ENCODE measurements around the gene NFS1.
"Not testable (repeated sequence)": the region's sequence is repeated elsewhere in the genome, so short reads cannot be mapped to it uniquely, and the experiment has no call there.

The NFS1 gene

DNA sequence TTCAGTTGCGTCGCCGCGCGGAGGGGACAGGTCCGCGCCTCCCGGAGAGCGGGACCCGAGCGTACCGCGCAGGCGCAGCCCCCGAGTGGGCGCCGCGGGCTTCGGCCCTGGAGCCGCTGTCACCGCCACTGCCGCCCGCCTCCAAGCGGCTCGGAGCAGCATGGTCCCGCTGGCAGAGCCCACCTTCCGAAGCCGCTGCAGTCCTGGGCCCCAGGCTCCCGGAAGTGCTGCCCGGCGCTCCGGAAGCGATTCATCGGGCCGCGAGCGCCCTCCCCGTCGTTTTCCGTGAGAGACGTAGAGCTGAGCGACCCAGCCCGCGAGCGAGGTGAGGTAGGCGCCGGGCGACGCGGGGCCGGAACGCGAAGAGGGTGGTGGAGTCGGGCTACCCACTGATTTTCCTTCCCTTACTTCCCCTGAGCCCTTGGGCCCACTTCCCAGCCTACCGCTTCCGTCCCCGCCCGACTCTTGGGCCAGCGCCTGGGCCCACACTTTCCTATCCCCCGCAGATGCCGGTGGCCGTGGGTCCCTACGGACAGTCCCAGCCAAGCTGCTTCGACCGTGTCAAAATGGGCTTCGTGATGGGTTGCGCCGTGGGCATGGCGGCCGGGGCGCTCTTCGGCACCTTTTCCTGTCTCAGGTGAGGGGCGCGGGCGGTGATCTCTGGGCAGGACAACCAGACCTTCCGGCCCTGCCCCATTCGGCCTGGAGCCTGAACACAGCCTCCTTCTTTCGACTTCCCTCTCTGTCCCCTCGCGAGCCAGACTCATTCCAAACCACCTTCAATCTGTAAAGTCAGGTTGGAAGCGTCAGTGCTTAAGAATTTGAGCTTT, at the start of gene NFS1, which contains the start of gene ROMO1:
NFS1 (minus strand) TSS at position 226 of the 830 bp plus-strand sequence; CDS start at position 162, 64 bp downstream.
ROMO1 (plus strand) TSS at position 279 of the 830 bp plus-strand sequence; CDS start at position 507, 228 bp downstream.
- peak; percentile 79 for DNase-seq (ENCODE audit: low read depth)

DNA sequence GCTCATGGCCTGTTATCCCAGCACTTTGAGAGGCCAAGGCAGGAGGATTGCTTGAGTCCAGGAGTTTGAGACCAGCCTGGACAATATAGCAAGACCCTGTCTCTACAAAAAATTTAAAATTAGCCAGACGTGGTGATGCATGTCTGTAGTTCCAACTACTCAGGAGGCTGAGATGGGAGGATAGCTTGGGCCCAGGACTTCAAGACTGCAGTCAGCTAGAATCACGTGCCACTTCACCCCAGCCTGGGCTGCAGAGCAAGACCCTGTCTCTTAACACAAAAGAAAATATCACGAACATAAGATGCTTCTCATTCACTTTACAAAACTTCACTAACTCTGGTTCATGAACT, 45.3 kb upstream of the NFS1 start:
- not testable (repeated sequence) for DNase-seq (ENCODE audit: low read depth)

DNA sequence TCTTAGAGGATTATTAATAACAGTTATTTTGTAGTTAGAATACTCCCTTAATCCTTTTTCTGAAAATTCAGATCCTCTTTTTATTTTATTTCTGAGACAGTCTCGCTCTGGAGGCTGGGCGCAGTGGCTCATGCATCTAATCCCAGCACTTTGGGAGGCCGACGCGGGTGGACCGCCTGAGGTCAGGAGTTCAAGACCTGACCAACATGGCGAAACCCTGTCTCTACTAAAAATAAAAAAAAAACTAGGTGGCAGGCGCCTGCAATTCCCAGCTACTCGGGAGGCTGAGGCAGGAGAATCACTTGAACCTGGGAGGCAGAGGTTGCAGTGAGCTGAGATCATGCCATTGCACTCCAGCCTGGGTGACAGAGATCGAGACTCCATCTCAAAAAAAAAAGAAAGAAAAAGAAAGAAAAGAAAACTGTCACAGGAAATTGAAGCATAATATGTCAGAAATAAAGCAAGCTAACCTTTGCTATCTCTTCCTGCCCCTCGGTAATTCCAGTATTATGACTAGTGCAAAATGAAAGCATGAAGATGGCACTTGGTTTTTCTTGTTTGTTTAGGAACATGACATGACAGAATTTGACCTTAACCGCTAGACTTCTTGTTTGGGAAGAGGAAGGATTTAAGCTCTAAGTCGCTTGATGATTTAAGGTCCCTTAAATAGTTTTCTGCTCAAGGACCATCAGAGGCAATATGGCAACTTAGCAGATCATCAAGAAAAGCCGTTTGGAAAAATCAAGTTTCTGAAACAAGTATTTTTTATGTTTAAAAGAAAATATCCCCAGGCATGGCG, 44.7 kb upstream of the NFS1 start:
- DNase-seq (ENCODE audit: low read depth), result no peak

DNA sequence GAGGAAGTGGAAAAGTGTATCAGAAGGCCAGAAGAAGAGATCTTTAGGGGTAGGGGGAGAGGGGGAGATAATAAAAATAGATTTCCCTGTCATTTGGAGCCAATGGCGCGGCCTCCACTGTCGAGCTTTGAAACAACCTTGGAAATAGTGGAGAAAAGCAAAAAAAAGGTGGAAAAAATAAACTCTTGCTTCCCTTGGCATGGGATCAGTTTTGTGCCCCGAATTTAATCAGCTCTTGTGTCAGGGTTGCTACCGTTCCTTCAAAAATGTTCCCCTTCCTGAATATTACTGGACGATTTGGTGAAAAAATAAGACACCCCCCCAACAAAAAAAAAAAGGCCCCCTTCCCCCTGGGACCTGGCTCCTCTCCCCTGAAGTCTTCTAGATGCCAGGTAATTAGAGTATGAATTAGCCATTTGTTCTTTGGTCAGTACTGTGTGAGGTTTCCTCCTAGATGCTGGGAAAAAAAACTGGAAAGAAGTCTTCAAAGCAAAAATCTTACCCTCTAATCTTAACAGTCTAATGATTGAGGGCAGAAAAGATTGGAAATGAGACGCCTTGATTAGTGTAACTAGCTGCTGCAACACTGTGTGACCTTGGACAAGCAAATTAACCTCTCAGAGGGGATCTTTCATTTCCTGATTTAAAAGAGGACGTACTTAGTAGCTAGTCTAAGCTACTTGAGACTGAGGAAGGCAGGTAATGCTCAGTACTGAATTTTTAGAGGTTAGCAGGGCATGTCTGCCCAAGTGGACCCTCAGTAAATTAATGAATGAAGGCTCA, 43.8 kb upstream of the NFS1 start:
- DNase-seq (ENCODE audit: low read depth), result no peak

DNA sequence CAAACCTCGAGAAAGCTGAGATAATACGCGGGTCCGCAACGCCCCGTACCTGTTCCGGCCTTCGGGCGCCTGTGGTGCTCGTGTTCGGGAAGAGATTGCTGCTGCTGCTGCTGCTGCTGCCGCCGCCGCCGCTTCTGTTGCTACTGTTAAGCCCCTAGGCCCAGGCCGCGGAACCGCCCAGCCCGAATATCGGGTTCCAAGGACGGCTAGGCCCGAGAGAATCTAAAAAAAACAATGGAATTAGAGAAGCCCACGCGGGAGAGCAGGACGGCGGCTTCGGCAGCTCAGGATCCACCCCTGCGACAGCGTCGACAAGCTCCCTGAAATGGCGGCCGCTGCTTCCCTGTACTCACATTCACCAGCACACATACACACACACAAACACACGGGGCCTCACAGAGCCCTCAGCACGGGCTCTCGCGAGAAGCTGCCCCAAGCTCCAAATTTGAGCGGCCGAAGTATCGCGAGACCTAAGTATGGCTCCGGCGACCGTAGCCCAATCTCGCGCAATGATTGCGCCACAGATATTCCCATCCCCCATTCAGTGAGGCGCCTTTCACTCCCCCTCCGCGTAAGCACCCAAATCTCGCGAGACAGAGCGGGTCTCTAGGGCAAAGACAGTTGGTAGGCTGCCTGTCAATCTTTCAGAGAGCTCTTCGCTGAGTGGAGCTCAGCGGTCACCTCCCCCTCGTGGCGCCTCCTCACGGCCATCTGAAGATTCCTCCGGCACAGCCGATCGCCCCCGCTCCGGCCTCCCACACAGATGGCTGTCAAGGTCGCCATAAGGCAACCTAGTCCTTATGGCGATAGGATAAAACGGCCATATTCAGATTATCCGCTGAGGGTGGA, 43.0 kb upstream of the NFS1 start, which contains the start of gene RBM39:
RBM39 (minus strand) TSS at position 369 of the 849 bp plus-strand sequence. CDS start 1,386 bp downstream, outside the sequence.
- peak; percentile 98 for DNase-seq (ENCODE audit: low read depth)

DNA sequence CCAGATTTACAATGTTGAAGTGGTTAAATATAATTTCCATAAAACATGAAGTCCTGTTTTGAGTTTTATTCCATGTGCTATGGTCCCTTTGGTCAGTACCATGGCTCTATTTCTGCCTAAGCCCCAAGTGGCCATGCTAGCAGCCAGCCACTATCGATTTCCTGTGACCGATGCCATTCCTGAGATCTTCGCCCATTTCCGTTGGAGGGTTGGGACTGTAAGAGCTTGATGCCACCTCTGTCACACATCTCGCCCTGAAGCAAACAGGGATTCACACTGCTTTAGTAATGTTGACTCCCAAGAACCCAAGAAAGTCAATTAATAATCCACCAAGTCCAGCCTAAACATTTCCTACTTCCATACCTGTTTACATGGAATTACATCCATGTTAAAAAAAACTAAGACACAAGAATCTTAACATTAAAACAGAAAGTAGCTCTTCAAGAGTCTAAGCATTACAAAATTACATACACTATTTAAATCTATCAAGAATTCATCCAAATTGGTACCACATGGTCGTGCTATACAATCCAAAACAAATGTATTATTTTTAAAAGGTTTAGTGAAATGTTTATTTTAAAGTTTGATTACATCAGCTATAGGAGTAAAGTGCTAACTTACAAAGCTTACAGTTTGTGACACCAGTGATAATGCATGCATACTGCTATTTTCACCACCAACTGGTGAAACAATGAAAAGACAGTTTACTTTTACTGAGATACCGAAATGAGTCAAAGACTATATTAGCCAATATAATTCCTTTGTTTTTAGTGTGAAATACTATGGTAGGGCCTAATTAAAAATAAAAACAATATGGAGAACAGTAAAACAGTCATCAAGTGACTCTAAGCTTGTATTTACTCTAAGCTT, 40.4 kb upstream of the NFS1 start:
- no peak for DNase-seq (ENCODE audit: low read depth)

DNA sequence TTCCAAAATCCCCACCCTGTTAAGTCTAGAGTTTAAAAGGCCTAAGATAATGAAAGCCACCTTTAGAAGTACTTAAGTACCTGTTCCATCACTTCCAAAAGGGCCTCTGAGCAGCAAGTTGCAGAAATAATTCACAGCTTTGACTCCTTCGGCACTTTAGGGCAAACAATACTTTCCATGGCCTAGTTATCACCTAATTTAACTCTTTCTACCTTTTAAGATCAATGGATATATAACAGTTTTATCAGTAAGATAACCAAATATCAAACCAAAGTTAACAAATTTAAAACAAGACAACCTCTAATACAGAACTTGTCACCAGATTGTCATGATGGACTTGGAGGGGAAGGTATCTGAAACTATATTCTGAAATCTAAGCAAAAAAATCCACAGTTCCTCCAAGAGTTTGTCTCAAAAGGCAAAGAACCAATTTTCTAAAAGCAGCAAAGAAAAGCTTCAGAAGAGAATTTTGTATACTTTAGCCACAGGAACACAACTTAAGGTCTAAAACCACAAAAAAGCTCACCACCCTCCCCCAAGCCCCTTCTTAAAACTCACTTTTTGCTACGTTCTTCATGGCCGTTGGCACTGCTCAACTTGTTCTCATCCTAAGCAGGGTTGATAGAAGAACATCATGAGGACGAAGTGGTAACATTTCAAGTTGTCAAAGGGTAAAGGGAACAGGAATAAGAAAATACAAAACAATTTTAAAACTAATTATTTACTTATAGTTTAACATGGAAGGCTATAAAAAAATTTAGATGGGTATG, 39.4 kb upstream of the NFS1 start:
- DNase-seq (ENCODE audit: low read depth), result no peak

DNA sequence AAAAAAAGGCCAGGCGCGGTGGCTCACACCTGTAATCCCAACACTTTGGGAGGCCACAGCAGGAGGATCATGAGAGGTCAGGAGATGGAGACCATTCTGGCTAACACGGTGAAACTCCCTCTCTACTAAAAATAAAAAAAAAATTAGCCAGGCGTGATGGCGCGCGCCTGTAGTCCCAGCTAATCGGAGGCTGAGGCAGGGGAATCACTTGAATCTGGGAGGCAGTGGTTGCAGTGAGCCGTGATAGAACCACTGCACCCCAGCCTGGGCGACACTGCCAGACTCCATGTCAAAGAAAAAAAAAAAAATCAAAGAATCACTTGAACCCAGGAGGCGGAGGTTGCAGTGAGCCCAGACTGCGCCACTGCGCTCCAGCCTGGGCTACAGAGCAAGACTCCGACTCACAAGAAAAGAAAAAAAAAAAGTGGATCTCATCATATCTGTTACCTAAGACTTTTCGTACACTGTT, 38.7 kb upstream of the NFS1 start:
- DNase-seq (ENCODE audit: low read depth), result no peak

DNA sequence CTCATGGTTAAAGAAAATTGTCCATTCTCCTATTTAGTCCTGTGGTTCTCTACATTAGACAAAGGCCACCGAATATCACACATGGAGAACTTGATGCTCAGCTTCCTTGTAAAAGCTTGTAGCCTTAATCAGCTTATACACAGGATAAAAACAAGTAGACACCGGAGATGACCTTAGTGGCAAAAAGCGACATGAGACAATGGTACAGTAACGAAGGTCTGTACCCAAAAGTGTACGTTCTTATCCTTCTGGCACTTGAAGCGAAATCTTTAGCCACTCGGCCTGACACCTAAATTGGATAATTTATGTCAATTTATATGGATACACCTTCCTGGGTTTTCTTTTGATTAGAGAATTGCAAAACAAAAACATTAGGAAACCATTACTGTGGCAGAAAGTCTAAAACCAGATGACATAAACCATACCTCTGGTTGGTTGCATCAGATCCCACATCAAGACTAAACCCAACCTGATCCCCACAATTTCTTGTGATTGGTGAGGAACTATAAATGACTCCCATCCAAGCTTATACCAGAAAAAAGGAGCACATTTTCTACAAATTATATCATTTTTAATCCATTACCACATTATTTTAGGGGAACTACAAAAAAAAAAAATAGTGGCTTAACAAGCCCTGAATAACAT, 36.8 kb upstream of the NFS1 start:
- no peak for DNase-seq (ENCODE audit: low read depth)

DNA sequence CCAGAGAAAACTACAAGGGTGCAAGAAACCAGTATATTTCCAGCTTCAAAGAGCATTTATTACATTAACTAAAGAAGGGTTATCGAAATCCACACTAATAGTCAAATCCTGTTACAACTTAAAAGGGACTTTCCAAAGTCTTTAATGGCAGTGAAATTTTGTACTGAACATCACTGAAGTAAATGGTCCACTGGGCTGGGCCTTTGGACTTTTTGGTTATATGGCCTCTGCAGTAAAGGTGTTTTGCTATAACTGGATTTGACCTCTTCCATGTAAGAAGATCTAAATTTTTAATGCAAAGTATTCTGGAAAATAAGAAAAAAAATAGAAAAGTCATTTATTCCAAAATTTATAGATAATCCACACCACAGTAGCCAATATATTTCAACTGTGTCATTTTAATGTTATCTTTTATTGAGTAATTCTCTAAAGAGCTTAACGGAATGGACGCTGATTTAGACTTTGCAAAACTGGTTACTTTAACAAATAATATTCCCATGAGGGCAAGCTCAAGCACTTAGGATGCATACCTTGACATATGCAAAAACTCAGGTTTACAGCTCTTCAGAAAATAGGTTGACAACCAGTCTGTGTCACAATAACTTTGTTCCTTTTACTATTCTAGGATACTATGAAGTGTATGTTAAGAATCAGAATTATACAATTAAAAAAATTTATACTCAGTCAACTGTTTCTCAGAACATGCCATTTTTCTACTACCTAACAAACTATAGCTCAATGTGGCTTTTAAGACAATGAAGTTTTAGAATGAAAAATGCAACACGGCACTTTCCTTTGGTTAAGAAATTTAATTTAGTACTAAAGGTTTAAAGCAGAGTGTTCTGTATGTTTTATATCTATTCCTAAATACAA, 35.9 kb upstream of the NFS1 start:
- DNase-seq (ENCODE audit: low read depth), result no peak

DNA sequence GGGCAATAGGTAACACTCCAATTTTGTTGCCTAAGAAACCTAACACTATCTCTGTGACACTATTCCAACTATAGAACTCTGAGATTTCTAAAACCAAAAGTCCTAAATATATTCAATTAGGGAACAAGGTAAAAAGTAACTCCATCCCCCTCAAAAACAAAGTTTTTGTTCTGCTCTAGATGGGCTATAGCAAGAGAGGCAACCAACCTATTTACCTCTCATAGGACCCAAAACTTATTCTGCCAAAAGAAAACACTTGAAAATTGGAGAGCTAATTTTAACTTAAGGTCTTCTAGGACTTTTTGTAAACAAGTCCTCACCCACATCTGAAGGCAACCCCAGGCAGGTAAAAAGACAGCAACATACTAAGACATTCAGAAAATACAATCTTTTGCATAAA, 35.2 kb upstream of the NFS1 start:
- no peak for DNase-seq (ENCODE audit: low read depth)

DNA sequence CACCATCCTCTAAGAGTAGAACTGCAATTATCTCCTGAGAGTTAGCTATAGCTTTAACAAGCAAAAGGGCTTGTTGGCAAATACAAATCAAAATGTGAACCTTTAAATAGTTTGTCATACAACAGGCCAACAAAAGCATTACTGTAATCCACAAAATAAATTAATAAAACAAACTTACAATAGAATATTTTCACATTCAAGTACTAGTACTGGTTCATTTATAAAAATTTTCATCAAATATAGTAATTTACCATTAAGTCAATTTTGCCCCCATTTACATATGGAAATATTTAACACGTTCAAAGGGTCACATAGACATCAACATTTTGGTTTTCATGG, 33.5 kb upstream of the NFS1 start:
- no peak for DNase-seq (ENCODE audit: low read depth)

DNA sequence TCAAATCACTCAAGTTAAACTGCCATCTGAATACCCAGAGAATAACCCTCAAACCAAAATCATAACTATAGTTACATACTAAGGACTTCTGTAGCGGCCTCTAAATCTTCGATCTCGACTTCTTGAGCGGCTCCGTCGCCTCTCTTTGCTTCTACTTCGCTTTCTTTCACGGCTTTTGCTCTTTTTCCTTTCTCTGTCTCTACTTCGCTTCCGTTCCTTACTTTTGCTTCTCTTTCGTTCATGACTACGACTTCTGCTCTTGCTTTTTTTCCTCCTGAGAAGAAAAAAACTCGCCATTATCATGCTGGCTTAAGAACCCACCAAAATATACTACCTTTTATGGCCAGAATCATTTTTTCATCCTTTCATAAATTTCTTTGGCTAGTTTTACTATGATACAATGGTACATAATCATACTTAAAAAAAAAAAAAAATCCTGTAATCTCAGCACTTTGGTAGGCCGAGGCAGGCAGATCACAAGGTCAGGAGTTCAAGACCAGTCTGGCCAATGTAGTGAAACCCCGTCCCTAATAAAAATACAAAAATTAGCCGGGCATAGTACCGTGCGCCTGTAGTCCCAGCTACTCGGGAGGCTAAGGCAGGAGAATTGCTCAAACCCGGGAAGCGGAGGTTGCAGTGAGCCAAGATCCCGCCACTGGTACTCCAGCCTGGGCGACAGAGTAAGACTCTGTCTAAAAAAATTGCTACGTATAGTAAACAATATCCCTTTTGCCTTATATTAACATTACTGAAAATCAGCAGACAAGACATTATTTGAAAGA, 32.9 kb upstream of the NFS1 start:
- no peak for DNase-seq (ENCODE audit: low read depth)

DNA sequence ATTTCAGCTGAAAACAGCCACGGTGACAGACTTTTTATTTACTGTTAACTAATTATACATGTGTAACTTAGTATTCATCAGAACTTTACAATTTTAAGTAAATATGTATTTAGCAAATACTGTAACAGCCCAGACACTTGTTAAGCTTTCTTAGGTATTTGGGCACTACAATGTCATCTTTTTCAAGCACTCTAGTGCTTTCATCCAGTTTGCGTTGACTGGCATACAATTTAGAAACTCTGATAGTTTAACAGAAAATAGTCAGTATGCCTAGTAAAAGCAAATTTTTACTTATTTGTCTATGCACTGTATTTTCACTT, 32.3 kb upstream of the NFS1 start:
- no peak for DNase-seq (ENCODE audit: low read depth)

DNA sequence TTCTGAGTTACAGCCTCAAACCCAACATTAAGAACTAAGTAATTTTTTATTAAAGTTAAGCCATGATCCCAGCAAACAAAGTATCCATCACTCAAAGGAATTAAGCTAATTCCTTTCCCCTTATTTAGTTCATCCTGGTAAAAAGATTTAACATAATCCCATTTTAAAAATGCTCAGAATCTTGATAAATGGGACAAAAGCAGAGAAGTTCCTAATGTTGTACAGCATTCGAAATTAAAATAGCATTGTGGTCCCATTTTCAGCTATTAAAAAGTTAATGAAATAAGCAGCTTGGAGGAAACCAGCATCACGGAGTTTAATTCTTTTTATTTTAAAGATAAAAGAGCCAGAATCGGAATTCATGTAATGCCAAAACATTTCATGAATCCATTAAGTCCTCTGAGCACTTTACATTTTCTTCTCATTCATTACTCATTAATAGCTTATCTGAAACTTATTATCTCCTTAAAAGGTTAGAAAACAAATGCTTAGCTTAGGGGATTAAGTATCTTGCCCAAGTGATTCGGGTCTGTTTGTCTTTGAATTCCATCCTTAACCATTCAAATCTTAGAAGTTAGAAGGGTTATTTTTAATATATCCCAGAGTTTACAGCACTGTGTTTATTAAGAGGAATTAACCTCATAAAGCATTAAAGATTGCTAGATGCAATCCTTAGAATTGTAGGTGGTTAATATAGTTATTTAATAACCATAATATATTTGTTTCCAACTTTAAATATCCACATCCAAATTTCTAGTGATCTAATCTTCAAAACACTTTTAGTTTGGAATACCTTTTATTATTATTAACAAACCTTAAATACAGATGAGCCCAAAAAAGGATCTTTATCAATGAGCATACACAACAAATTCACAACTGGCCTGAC, 31.7 kb upstream of the NFS1 start:
- no peak for DNase-seq (ENCODE audit: low read depth)

DNA sequence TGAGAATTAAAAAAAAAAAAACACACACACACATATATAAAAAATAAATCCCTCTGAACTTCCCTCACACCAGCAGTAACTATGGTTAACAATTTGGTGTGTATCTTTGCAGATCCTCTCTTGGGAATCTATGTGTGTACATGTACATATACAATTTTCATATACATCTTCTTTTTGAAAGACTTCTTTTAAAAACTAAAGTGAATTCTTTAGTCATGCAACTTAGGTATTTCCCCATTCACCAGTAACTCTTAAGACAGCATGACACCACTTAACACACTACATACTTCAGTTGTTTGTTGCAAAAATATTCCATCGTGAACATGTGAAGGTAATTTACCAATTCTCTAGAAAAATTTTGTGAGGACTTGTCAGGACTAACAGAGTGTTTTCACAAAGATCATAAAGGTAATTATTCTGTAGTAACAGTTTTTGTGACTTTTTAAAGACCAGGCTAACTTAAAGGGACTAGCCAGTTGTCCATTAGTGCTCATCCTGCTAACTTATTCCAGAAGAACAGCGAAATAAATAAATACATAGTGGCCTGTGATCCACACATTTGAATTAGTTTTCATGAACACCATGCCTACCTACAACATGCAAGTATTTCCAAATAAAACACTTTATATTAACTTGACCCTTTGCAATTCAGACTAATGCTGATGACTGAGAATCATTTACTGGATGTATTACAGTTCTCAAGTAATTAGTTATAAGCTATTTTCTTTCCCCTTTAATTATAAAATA, 30.9 kb upstream of the NFS1 start:
- no peak for DNase-seq (ENCODE audit: low read depth)

Data from activated gamma-delta T cell treated with anti-CD3 and anti-CD28 coated beads, Interleukin-2, amount 50 U/mL, for 16 hours (primary cell).